ENCODE results near the gene BCAS3.

BCAS3 gene

DNA sequence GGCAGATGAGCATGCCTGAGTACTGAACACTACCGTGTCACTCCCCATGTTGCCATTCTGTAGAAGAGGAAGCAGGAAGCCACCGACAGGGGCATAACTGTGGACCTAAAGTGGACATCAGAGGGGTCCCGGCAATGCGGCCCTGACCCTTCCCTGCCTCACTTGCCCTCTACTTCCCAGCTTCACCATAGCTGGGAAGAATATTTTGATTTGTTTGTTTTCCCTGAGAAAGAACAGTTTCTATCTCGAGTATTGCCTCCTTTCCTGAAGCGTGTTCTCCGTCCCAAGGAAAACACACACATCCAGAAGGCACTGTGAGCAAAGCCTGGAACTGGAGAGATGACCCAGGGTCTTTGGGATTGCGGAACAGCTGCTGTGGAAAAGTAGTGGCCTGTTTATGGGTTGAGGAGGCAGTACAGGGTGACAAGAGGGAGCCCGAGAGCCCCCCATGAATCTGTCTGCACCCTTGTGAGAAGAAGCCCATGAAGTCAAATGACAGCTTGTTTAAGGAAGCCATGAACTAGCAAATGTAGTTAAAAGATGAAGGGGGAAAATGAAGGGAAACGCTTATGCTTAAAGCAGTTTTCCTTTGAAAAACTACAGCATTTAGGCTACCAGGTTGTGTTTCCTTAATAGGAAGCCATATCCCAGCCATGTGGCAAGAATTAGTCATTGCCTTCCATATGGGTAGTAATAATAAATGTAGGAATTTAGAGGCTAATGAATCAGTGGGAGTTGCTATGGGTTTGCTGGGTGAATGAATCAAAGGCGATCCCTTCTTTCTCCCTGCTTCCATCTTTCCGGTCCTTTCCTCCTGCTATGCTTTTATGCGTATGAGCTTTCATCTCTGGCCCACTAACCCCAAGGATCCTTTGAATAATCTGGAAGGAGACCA lies 632.0 kb downstream of the BCAS3 start:
- DNase-seq = no peak

DNA sequence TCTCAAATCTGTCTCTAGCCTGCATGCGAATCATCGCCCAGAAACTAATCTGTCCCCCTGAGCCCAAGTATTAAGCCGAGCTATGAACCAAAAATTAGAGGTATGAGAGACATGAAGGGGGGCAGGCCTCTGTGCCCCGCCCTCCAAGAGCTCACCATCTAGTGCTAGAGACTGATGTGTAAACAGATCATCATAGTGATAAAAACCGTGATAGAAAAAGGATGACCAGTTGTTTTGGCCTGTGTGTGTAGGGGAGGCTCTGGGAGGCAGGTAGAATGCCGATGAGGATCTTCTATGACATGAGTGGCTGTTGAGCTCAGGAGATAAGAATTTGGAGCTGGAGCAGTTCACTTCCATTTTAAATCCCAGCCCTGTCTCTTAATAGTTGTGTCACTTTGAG lies 632.9 kb downstream of the BCAS3 start:
- no peak for DNase-seq

DNA sequence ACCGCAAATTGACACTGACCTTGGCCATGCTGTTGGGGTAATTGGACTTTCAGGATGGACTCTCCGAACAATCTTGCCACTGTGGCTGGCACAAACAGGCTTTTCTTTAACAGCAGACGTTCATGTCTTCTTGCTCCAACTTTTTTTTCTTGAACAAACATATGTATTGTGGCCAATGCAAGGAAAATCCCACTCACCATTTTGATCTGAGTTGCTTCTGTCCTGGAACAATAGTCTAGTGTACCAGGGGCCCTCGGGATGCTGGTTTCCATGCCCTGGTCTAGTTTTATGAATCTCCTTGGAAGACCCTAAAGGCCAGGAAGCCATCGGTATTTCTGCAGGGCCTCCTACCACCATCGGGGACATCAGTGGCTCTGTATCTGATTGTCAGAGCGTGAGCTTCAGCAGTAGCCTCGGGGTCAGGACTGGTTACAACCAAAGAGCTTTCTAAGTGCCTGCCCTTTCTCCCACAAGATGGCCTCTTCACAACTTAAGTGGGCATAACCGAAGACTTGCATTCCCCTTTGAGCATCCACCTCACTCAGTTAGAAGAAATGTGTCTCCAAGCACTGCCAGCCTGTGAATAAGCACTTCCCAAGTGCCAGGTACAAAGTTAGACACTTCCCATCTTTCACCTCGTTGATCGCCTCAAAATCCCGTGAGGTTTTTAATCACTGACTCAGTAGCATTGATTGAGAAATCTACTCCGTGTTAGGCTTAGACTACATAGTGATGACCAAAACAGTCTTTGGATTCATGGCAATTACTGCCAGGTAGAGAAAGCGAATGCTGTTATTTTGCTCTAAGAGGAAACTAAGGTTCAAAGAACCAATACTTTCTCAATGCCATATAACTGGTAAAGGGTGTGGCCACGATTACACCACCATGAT lies 635.0 kb downstream of the BCAS3 start:
- no peak for DNase-seq

DNA sequence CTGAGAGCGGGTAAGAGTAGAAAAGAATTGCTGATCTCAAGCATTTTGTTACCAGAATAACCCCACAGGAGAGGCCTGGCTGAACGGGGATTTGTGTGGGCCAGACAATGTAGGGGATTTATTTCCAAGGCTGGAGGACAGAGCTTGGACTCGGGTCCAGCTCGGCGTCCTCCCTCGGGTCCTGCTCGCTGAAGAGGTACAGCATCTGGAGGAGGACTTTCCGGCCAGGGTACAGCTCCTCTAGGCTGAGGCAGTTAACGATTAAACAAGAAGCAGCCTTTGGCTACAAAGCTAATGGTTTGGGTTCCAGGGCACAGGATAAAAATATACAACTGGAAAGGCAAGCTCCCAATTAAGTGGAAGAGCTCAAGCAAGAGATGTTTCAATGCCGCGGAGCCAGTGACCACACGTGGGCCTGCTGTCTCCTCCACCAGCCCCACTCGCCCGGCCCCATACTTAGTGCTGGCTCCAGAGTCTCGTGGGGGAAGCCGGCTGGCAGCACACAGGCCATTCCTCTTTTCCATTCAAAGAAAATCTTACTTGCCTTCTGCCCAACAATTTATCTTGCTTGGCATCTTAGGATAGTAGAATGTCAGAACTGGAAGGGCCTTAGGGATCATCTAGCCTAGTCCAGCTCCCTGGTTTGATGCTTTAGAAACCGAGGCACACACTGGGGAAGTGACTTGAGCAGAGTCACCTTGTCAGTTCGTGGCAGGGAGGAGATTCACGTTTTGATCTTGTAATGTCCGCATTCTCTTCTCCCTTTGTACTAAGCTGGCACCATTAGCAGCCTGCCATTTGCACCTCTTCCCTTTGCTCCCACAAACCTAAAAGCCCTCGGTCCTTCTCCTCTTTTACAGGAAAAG lies 636.0 kb downstream of the BCAS3 start:
- DNase-seq = no peak

DNA sequence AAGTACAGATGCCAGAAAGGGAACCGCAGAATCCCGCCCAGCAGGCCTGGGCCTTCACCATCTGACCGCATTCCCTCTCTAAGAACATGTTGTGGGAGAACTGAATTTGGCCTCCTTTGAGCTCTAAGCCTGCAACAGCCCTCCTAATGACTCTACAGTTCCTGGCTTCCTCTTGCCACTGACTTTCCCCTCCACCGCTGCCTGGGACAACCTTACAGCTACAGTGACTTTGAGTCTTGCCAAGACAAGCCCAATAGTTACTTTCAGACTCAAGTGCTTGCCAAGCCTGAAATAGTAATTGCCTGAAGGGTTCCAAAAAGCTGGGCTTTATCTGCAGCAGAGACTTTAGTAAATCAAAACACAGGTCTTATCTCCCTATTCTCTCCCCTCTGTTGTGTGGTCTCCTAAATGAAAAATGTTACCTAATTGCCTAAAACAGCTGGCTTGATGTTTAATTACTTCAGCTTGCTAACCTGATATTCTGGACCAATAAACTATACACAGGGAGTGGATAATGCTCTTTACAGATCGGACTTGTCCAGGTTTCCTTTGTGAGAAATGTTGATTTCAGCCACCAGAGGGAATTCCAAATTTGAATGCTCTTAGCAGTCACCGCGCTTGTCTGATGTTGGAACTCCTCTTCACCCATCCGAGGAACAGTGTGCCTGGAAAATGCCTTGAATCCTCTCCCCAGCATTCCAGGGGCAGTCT lies 636.9 kb downstream of the BCAS3 start:
- DNase-seq = no peak

DNA sequence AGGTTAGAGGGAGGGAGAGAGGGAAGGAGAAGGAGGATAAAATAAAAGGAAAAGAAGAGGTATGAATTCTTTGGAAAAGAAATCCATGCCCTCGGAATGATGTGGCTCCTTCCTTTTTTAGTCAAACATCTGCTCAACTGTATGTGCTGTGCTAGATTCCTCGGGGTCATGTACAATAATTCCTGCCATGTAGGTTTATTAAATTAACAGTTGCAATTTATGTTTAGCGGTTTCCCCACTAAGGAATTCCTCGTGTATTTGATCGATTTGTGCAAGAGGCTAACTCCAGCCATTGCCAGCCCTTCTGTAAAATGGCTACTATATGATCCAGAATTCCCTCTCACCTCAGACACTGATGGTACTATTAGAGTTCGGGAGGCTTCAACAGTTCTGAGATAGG lies 639.0 kb downstream of the BCAS3 start:
- no peak for DNase-seq

DNA sequence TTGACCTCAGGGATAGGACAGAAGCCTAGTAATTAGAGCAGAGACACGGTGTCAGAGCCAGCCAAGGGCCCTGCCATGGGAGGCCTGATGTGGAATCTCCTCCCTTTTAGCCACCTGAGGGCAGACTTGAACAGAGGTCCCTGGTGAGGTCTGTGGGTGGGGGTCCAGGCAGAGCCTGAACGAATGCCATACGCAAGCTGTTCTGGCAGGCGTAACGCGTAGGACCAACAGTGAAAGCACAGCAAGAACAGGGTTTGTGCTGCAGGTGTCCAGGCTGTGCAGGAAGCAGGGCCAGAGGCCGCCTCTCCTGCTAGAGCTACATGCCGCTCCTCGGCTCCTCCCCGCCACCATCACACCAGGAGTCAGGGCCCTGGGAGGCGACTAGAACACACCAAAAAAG lies 640.1 kb downstream of the BCAS3 start:
- no peak for DNase-seq

DNA sequence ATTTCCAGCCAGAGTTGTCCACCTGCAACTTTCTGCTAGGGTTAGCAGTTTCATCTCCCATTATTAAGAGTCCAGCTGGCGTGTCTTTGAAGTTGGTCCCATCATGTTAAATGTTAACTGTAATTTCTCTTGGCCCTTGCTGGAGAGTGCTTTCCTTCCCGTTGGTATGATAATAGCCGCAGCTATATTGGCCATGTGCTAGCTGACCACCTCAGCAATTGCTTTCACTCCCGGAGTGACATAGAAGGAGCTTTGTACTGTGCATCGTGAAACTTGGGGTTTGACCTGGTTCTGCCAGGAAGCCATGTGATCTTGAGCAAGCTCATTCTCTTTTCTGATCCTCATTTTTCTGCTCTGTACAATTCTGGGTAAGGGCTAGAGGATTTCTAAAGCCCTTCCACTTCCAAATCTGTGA lies 641.0 kb downstream of the BCAS3 start:
- DNase-seq = no peak

DNA sequence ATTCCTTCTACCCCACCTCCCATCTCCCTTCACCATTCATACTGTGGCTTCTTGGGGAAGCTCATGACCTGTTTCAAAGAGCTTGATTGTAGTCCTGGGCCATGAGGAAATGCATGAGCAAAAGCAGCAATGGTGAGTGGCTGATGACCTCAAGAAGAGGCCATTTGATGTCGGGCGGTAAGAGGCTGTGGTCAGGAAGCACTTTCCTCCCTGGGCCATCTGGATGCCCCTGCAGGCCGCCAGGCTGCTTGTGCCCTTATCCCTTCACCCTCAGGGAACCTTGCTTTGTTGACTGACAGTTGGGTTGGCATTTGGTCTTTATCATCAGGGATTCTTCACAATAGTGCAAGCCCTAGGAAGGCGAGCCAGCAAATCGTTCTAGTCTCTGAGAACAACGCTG lies 643.7 kb downstream of the BCAS3 start:
- DNase-seq = no peak

DNA sequence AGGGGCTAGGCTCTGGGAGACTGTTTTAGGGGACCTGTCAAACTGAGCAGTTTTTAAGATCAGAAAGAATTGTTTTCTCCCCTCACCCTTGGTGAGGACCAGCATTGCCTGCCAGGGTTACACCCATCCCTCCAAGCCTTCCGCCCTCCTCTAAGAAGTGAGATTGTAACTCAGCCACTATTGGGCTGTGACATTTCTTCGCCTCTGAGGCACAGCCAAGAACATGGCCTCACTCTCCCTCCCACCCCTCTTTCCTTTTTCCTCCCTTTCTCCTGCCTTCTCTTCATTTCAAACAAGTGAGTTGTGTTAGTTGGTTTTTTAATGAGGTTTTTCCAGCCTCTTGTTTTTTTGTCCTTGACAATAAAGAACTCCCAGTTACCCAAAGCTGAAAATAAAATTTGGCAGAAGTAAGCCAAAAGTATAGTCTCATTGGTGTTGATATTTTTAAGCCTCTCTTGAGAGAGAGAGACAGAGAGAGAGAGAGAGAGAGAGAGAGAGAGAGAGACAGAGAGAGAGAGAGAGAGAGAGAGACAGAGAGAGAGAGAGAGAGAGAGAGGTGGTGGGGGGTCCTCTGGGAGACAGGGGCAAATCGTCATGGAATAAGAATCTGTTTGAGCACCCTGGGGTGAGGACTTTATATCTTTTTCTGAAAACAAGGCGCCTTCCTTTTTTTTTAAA lies 644.8 kb downstream of the BCAS3 start:
- no peak for DNase-seq

DNA sequence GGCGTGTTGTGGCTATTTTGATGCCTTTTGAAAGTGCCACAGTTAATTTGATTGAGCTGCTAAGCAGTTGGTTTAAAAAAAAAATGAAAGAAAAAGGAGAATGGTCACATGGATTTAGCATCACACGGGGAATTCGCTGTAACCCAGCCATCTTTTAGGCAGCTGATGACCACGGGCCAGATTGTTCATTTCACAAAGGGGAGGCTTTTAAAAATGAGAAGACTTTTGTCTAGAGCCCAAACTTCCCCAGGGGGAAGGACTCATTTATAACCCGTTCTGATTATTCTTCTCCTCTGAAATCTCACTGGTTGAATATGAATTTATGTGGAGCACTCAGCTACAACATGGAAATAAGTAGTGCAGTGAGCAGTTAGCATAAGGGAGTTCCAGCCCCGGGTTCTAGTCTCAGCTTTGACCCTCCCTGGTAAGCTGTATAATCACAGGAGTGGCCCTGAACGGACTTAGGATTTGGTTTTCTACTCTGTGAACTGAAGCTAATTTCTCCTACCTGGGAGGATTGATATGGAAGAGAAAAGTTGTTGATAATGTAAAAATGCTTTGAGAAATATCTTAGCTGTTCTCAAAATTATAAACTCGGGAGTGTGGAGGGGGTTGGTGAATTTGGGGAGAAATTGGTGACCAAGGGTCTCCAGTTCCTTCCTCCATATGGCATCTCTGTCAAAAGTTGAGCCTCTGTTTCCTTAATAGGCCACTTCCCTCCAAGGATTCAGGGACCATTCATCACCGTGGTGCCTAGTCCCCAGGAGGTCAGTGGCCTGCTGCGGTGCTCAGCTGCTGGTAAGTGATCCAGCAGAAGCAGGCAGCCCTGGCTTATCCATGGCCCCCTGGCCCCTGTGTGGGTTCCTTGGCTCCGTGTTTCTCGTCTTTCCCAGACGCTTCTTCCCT lies 645.6 kb downstream of the BCAS3 start:
- no peak for DNase-seq

DNA sequence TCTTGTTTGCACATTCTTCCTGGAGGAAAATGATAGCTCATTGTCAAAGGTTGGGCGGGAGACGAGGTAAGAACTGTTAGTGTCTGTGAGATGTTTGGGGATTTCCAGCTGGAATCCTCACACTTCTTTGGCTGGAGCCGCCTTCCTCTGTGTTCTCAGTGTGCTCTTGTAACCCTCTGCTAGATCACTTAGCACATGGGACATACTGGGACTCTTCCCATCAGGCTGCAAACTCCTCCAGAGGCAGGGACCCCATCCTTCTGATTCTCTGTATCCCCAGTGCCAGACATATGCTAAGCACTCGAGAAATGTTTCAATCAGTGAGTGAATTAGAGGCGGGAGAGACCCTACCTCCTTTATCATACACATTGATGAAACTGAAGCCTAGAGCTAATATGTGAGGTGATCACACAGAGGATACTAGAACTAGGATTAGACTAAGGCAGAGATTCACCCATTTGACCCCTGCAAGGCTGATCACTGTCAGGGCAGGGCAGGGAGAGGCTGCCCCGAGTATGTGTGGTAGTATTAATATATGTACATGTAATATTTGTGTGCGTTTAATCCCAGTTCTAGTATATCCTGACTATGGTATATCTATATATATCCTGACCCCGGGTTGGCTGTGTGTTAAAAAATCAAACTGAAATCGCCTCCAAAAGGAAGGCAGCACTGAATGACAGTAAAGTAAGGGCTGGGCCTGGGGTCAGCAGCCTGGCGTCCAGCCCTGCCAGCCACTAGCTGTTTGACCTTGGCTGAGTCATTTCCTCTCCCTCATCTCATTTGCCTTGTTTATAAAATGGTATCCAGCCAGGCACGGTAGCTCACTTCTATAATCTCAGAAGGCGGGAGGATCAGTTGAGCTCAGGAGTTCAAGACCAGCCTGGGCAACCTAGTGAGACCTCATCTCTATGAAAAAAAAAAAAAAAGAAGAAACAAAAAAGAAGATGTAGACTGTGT lies 646.5 kb downstream of the BCAS3 start:
- DNase-seq = no peak

DNA sequence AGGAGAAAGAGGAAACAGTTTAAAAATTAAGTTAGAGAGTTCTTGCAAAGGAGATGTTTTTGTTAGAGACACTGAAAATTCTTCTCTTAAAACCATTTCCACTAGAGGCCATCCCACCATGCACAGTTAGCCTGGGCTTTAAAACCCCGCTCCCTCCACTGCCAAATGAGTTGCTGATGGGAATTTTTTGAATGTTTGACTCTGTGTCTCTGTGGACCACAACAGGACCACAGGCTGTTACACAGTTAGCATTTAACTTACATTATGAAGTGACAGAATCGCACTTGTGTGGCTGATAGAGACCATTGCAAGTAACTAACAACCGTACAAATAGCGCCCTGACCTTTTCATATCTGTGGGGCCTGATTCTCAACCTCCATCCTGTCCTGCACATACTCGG lies 647.3 kb downstream of the BCAS3 start:
- DNase-seq = no peak

DNA sequence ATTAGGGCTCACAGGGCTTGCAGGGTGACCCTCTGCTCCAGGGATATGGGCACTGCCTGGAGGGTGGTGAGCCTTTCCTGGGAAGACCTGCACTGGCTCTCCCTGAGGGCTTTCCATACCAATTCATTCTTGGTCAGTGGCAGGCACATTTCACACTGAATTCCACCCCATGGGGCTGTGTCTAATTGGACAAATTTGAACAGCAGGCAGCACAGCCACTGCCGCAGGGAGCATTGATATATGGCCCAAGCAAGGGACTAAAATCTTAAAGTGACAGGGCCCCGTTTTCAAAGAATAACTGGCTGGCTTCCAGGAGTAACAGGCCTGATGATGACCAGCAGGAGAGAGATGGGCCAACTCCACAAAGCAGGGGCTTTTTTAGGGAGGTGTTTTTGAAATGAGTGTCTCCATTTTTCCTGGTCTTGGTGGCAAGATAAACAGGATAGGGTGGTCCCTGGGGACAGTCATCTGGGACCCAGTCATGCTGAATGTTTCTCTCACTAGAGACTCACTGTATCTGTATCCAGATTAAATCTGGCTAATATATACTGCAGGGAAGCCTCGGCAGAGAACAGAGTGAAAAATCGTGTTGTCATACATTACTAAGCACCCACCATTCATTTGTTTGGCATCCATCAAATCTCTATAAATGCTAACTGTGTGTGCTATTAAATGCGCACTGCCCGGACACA lies 647.9 kb downstream of the BCAS3 start:
- no peak for DNase-seq

DNA sequence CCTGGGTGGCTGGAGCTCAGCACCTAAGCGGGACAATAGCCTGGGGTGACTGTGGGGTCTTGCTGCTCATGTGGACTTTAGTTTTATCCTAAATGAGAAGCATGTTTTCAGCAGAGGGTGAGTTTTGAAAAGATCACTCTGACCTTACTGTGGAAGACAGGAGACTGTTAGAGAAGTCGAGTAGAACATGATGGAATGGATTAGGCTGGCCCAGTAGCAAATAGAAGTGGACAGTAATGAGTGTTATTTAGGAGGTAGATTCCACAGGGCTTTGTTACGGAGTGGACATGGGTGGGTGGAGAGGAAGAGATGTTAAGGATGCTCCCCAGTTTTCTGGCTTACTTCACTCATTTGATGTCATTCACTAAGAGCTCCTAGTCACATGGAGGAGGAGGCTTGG lies 648.7 kb downstream of the BCAS3 start:
- no peak for DNase-seq

DNA sequence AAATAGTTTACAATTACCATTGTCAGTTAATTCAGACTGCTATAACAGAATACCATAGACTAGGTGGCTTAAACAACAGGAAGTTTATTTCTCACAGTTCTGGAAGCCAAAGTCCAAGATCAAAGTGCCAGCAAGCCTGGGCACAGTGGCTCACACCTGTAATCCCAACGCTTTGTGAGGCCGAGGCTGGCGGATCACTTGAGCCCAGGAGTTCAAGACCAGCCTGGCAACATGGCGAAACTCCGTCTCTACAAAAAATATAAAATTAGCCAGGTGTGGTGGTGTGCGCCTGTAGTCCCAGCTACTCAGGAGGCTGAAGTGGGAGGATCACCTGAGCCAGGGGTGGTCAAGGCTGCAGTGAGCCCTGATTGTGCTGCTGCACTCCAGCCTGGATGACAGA lies 650.7 kb downstream of the BCAS3 start:
- DNase-seq = no peak

DNA sequence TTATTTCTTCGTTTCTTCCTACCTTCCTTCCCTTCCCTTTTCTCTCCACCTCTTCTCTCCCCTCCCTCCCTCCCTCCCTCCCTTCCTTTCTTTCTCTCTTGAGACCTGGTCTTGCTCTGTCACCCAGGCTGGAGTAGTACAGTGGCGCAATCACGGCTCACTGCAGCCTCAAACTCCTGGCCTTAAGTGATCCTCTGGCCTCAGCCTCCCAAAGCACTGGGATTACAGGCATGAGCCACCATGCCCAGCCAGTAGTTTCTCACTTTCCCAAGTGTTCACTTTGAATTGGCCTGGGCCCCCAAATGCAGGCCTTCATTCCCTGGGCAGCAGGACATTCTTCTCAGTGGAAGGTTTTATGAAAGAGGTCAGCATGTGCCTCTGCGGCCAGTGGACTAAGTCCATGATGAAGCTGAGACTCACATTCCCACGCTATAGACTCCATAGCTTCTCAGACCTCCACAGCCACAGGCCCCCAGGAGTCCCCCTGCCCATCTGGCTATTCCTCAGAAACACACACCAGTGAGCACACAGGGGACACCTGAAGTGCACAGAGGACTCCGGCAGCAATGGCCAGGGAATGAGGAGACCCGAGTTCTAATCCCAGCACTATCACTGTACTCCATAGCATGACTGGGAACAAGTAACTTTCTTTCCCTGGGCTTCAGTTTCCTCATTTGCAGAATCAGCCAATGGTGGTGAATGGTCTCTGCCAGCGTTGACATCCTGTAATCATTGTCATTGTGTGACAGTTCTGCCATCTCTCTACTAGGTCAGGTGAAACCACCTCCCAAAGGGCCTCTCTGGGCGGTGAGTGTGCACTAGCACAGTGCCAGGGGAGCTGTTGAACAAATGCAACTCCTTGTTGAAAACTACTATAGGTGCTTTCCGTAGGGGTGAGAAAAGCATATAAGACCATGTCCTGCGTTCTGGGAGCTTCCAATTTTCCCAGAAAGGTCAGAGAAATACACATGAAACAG lies 652.8 kb downstream of the BCAS3 start:
- DNase-seq = no peak

DNA sequence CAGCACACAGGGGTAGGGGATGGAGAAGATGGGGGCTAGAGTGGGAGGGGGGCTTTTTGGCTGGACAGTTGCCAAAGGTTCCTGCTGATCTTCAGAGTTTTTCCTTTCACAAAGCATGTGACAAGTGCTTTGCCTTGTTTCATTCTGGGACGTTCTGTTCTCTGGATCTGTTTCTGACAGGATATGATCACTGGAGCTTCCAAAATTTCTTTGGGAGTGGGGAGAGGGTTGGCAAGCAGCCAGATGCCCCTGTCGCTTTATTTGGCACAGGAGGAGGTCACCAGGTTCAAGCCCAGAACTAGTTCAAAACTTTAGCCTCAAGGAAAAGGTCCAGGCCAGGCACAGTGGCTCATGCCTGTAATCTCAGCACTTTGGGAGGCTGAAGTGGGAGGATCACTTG lies 653.5 kb downstream of the BCAS3 start:
- DNase-seq = no peak

Data from 8988T (cell line).